Fibroblast of lung (primary cell): ENCODE measurements around the gene DPM2. TPM values are rescaled to one million over a fixed set of nuclear protein-coding genes. Genes with fewer than 3 reads are reported as not detected.
A peak's percentile ranks its signal among the peaks of the same experiment; 100 is the strongest.

ENCODE experiments used
- DNase-seq, 2 donors: peaks; one replicate each; pipeline versions ENCODE4 v3.0.0 to v3.0.0-alpha.2; 2010; ENCODE audit warnings: low read depth in 2 of 2
- H2AFZ ChIP-seq: 2 replicates; pipeline ENCODE4 v1.5.1; 2012; ENCODE audit warnings: low read length, control low read depth, inconsistent platforms
- H3K27ac ChIP-seq: 2 replicates; pipeline ENCODE4 v1.5.1; 2011; ENCODE audit warnings: low read length, control low read depth; ENCODE audit not compliant: insufficient read depth
- H3K27me3 ChIP-seq: 2 replicates; pipeline ENCODE4 v1.5.1; 2011; ENCODE audit warnings: mild to moderate bottlenecking, low read length; ENCODE audit not compliant: control insufficient read depth, insufficient read depth
- H3K36me3 ChIP-seq: 2 replicates; pipeline ENCODE4 v1.5.1; 2011; ENCODE audit warnings: low read length; ENCODE audit not compliant: control insufficient read depth, insufficient read depth
- H3K4me1 ChIP-seq: 2 replicates; pipeline ENCODE4 v1.5.1; 2011; ENCODE audit warnings: low read length; ENCODE audit not compliant: control insufficient read depth, insufficient read depth; ENCODE audit errors: extremely low read depth
- H3K4me2 ChIP-seq: 2 replicates; pipeline ENCODE4 v1.5.1; 2011; ENCODE audit warnings: low read length, control low read depth; ENCODE audit not compliant: insufficient read depth; ENCODE audit errors: extremely low read depth
- H3K4me3 ChIP-seq, 4 experiments: fragments of 200-600 bp in 1 of 4; sonication (generic) in 1 of 4; replicated peaks in 1 of 4; 2 replicates each; pipeline ENCODE4 v1.5.1; 2011 to 2016; ENCODE audit warnings: low read length in 4 of 4, low read depth in 3 of 4, mild to moderate bottlenecking in 3 of 4, control low read depth in 2 of 4, inconsistent platforms in 1 of 4, mixed read lengths in 1 of 4; ENCODE audit not compliant: insufficient read depth in 1 of 4; ENCODE audit errors: control extremely low read depth in 1 of 4
- H3K79me2 ChIP-seq: 2 replicates; pipeline ENCODE4 v1.5.1; 2012; ENCODE audit warnings: mild to moderate bottlenecking, low read length, inconsistent platforms; ENCODE audit not compliant: control insufficient read depth, insufficient read depth
- H3K9ac ChIP-seq: 2 replicates; pipeline ENCODE4 v1.5.1; 2011; ENCODE audit warnings: mild to moderate bottlenecking, low read length, control low read depth; ENCODE audit not compliant: insufficient read depth
- H3K9me3 ChIP-seq: 2 replicates; pipeline ENCODE4 v1.5.1; 2012; ENCODE audit warnings: low read depth, low read length; ENCODE audit not compliant: control insufficient read depth, insufficient read depth
- H4K20me1 ChIP-seq: 2 replicates; pipeline ENCODE4 v1.5.1; 2011; ENCODE audit warnings: low read length; ENCODE audit not compliant: control insufficient read depth, insufficient read depth; ENCODE audit errors: extremely low read depth
- EZH2 ChIP-seq: IDR thresholded peaks from 2 replicates; pipeline ENCODE4 v1.5.1; 2012; ENCODE audit warnings: low read length, control low read depth, mild to moderate bottlenecking; ENCODE audit errors: missing control alignments
- polyA plus RNA-seq, 2 donors: library from polyadenylated mRNA; depleted of rRNA in 1 of 2; stranded (reverse) in 1 of 2; unstranded in 1 of 2; fragments of >200 nt; gene quantifications; 2 replicates each; pipeline ENCODE4 v1.2.1, GENCODE V29; 2011 to 2012; ENCODE audit warnings: missing spikeins in 1 of 2
- total RNA-seq: library from RNA; depleted of rRNA; stranded (reverse); fragments of >200 nt; gene quantifications from 2 replicates; pipeline ENCODE4 v1.2.1, GENCODE V29; 2014
- TF ChIP-seq, protein P1 (sequence below), 2 donors: IDR thresholded peaks in 1 of 2; conservative IDR thresholded peaks in 1 of 2; 1 replicate in 1 of 2; 2 replicates in 1 of 2; pipeline ENCODE4 v1.5.1; 2011 to 2012; ENCODE audit warnings: low read length in 2 of 2, control low read depth in 1 of 2, inconsistent platforms in 1 of 2, low read depth in 1 of 2, mild to moderate bottlenecking in 1 of 2

Gene DPM2
- total and polyA plus RNA-seq, 2 donors (not counting 1 experiment from before 2014, with no cell fraction given): 11.7 to 24.1 TPM

DNA sequence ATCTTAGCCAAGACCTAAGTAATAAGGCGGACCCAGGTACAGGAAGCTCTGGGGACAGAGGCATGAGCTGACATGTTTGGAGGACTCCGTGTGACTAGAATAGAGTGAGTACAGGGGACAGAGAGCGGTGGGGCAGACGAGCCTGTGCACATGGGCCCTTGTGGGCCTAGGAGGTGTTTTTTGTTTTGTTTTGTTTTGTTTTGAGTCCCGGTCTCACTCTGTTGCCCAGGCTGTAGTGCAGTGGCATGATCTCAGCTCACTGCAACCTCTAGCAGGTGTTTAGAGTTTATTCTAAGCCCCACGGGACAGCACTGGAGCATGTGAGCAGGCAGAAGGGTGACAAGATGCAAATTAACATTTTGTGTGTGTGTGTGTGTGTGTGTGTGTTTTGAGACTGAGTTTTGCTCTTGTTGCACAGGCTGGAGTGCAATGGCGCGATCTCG lies 46.2 kb upstream of the DPM2 start:
- H3K79me2 ChIP-seq: peaks cover 9% of the 10 kb centered on the region
- H3K36me3 ChIP-seq: no peaks in the 10 kb centered on the region
- H3K9me3 ChIP-seq: no peaks in the 10 kb centered on the region
- no peak overlapping the region for H3K9ac ChIP-seq
- no peak overlapping the region for H3K27ac ChIP-seq
- TF ChIP-seq, protein P1, sequence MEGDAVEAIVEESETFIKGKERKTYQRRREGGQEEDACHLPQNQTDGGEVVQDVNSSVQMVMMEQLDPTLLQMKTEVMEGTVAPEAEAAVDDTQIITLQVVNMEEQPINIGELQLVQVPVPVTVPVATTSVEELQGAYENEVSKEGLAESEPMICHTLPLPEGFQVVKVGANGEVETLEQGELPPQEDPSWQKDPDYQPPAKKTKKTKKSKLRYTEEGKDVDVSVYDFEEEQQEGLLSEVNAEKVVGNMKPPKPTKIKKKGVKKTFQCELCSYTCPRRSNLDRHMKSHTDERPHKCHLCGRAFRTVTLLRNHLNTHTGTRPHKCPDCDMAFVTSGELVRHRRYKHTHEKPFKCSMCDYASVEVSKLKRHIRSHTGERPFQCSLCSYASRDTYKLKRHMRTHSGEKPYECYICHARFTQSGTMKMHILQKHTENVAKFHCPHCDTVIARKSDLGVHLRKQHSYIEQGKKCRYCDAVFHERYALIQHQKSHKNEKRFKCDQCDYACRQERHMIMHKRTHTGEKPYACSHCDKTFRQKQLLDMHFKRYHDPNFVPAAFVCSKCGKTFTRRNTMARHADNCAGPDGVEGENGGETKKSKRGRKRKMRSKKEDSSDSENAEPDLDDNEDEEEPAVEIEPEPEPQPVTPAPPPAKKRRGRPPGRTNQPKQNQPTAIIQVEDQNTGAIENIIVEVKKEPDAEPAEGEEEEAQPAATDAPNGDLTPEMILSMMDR (conservative IDR thresholded peaks at IDR 0.05 in 1 of 2, IDR thresholded peaks at IDR 0.05 in 1 of 2; ENCODE audit: low read depth in 1 of 2, low read length in 2 of 2): no peak
- no peak for TF ChIP-seq EZH2
- DNase-seq: no peak
- H2AFZ ChIP-seq: no peak overlapping the region
- no peak overlapping the region for H3K4me2 ChIP-seq
- no peak overlapping the region for H3K4me3 ChIP-seq
- H4K20me1 ChIP-seq: no peaks in the 10 kb centered on the region
- H3K4me1 ChIP-seq: peaks cover 8% of the 10 kb centered on the region
- H3K27me3 ChIP-seq: no peaks in the 10 kb centered on the region

DNA sequence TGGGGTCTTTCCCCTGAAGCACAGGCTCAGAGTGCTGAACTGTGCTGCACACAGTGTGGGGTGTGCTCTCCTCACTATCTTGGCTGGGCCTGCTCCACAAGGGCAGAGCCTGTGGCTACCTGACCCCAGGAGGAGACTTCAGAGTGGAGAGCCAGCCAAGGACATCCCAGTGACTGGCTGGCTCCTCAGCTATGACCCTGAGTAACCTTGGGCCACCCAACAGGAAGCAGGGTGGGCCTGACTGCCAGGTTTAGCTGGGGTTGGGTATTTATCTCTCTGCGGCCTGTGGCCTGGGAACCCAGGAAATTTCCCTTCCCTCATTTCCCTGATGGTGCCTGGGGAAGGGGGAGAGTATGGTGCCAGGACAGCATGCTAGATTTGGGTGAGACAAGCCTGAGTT lies 45.3 kb upstream of the DPM2 start:
- Histone ChIP-seq H4K20me1 (no peaks in the 10 kb centered on the region), H2AFZ (no peak overlapping the region), H3K79me2 (peaks cover 18% of the 10 kb centered on the region), H3K9me3 (no peaks in the 10 kb centered on the region), H3K9ac (no peak overlapping the region), H3K36me3 (no peaks in the 10 kb centered on the region), H3K4me2 (no peak overlapping the region), H3K4me3 (no peak overlapping the region), H3K4me1 (peaks cover 10% of the 10 kb centered on the region), H3K27ac (no peak overlapping the region), H3K27me3 (no peaks in the 10 kb centered on the region)
- TF ChIP-seq EZH2: no peak
- TF ChIP-seq, protein P1 (conservative IDR thresholded peaks at IDR 0.05 in 1 of 2, IDR thresholded peaks at IDR 0.05 in 1 of 2; ENCODE audit: low read depth in 1 of 2, low read length in 2 of 2): no peak
- no peak for DNase-seq

DNA sequence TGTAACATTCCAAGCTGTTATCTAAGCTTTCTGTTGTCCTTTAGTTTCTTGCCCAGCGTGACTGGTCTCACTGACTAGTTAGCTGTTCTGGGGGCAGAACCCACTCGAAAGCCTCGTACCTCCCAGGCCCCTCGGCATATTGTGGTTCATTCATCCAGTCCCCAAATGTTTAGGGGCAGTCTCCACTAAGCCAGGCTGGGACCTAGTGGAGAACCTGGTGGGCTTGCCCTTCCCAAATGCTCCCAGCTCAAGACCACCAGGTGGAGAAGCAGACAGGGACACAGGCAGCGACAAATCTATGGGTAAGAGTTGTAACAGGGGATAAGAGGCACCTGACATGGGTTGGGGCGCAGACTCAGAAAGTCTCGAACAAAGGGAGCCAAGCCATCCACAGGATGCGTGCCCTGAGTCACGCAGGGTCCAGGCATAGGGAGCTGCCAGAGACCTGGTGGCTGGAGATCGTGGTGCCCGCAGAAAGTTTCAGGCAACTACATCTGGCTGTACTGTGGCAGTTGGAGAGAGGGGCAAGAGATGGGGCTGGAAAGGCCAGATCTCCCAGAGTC lies 44.0 kb upstream of the DPM2 start:
- Histone ChIP-seq H3K4me2 (peak overlapping the region; percentile 92), H3K9ac (peak overlapping the region; percentile 44), H3K9me3 (no peaks in the 10 kb centered on the region), H2AFZ (peak overlapping the region; percentile 85), H3K27me3 (no peaks in the 10 kb centered on the region), H4K20me1 (no peaks in the 10 kb centered on the region), H3K79me2 (peaks cover 30% of the 10 kb centered on the region), H3K27ac (peak overlapping the region; percentile 56), H3K4me1 (peaks cover 10% of the 10 kb centered on the region), H3K4me3 (peak overlapping the region; percentile 51 to 62 (median 57)), H3K36me3 (no peaks in the 10 kb centered on the region)
- no peak for DNase-seq
- no peak for TF ChIP-seq EZH2
- TF ChIP-seq, protein P1 (conservative IDR thresholded peaks at IDR 0.05 in 1 of 2, IDR thresholded peaks at IDR 0.05 in 1 of 2; ENCODE audit: low read depth in 1 of 2, low read length in 2 of 2): no peak
